DMS53 (cell line): ENCODE measurements around the gene SLC35F3.

Source experiments
- DNase-seq: peaks from one replicate; lab custom pipeline; 2025; lab: John Stamatoyannopoulos, UW

The SLC35F3 gene

GRCh38 chr1:233912447-233912846, 8.0 kb downstream of the SLC35F3 start:
- DNase-seq: no peak

GRCh38 chr1:233912909-233913308, 8.4 kb downstream of the SLC35F3 start:
- no peak for DNase-seq

- no peak for DNase-seq
Observed at GRCh38 chr1:233916706-233917105, 12.2 kb downstream of the SLC35F3 start.

GRCh38 chr1:233919786-233920185, 15.3 kb downstream of the SLC35F3 start:
- no peak for DNase-seq

GRCh38 chr1:233928123-233928522, 23.6 kb downstream of the SLC35F3 start:
- no peak for DNase-seq

GRCh38 chr1:233933339-233933738, 28.9 kb downstream of the SLC35F3 start:
- DNase-seq: no peak

- DNase-seq: peak; percentile 60
Observed at GRCh38 chr1:233935297-233935868, 30.9 kb downstream of the SLC35F3 start.

- no peak for DNase-seq
Observed at GRCh38 chr1:233936422-233936821, 31.9 kb downstream of the SLC35F3 start.

- no peak for DNase-seq
Observed at GRCh38 chr1:233936842-233937241, 32.4 kb downstream of the SLC35F3 start.

GRCh38 chr1:233938476-233938875, 34.0 kb downstream of the SLC35F3 start:
- no peak for DNase-seq

GRCh38 chr1:233939451-233939850, 35.0 kb downstream of the SLC35F3 start:
- DNase-seq: no peak

- no peak for DNase-seq
Observed at GRCh38 chr1:233940908-233941307, 36.4 kb downstream of the SLC35F3 start.

GRCh38 chr1:233944601-233945000, 40.1 kb downstream of the SLC35F3 start:
- no peak for DNase-seq

- no peak for DNase-seq
Observed at GRCh38 chr1:233945573-233945972, 41.1 kb downstream of the SLC35F3 start.

GRCh38 chr1:233945979-233946378, 41.5 kb downstream of the SLC35F3 start:
- no peak for DNase-seq

- no peak for DNase-seq
Observed at GRCh38 chr1:233946724-233947123, 42.2 kb downstream of the SLC35F3 start.

- no peak for DNase-seq
Observed at GRCh38 chr1:233951804-233952203, 47.3 kb downstream of the SLC35F3 start.

GRCh38 chr1:233957691-233958090, 53.2 kb downstream of the SLC35F3 start:
- no peak for DNase-seq

GRCh38 chr1:233959102-233959501, 54.6 kb downstream of the SLC35F3 start:
- DNase-seq: no peak

GRCh38 chr1:233959971-233960370, 55.5 kb downstream of the SLC35F3 start:
- DNase-seq: no peak

GRCh38 chr1:233960386-233960785, 55.9 kb downstream of the SLC35F3 start:
- no peak for DNase-seq

- no peak for DNase-seq
Observed at GRCh38 chr1:233962878-233963277, 58.4 kb downstream of the SLC35F3 start.

GRCh38 chr1:233965856-233966255, 61.4 kb downstream of the SLC35F3 start:
- no peak for DNase-seq

- no peak for DNase-seq
Observed at GRCh38 chr1:233971753-233972152, 67.3 kb downstream of the SLC35F3 start.

- DNase-seq: no peak
Observed at GRCh38 chr1:233972563-233972950, 68.1 kb downstream of the SLC35F3 start.
